HK-2 (cell line): Measurements from ENCODE around the gene PIAS3.
A peak's percentile ranks its signal among the peaks of the same experiment; 100 is the strongest.
"Not testable (repeated sequence)": the region's sequence is repeated elsewhere in the genome, so short reads cannot be mapped to it uniquely, and the experiment has no call there.

Experiments used
- DNase-seq: peaks from one replicate; pipeline ENCODE4 v3.0.0-alpha.2; 2018; ENCODE audit not compliant: unreplicated experiment

The PIAS3 gene

DNA sequence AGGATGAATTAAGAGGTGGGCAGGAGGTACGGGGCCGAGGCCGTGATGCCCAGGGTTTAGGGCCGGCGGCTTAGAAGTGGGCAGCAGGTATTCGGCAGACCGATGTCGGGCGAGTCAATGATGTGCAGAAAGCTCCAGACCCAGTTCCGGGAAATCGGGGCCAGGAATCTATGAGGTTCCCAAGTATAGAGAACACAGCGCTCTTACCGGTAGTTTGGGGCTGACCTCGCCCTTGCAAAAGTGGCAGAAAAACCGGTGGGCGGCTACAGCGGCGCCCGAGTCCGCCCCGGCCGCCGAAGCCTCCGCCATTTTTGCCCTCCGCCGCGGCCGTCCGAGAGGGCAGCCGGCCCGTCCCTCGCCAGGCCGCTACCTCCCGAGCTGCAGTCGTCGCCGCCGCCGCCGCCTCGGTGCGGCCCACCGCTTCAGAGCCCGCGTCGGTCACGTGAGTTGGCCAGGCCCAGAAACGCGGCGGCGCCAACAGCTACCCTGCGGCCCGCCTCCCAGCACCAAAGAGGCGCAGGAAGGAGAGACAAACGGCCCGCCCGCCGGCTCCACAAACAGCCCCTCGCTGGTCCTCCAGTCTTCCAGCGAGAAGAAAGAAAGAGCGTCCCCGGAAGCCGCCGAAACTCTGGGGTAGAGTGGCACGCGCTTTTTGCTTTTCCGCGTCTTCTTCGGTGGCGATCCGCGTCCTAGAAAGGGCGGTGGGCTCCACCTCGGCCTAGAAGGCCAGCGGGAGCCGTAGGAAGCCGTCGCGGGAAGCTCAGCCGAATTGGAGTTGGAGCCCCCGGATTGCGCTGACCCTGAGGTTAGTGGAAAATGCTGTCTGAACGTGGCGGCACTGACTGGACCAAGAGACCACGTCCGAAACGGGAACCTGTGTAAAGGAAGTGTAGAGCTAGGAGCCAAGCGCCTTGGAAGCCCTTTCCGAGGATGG lies 35.0 kb downstream of the PIAS3 start, which contains the start of the genes POLR3C and RNF115:
Gene POLR3C (plus strand): TSS at position 636 of the 934 bp plus-strand sequence. CDS start 1,577 bp downstream, outside the sequence.
Gene RNF115 (minus strand): TSS at position 531 of the 934 bp plus-strand sequence. CDS start 222 bp downstream, at position 309.
- peak; percentile 93 for DNase-seq

DNA sequence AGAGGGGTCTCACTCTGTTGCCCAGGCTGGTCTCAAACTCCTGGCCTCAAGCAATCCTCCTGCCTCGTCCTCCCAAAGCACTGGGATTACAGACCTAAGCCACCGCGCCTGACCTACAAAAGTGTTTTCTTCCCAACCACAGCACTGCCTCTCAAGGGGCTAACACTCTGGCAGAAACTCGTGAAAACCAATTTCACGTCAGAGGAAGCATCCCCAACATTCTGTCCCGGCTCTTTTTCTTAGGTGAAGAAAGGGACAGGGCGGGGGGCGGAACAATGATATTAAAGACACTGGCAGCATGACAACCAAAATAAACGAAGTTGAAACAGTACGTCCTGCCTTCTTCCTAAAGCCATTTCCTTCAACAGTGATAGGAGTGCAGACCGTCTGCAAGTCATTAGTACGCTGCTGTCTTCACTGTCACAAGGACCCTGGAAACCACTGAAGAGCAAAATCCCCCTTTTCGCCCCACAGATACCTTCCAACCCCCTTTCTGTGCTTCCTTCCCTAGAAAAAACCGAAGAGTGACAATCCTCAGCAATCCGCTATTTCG lies 36.0 kb downstream of the PIAS3 start:
- DNase-seq = not testable (repeated sequence)

DNA sequence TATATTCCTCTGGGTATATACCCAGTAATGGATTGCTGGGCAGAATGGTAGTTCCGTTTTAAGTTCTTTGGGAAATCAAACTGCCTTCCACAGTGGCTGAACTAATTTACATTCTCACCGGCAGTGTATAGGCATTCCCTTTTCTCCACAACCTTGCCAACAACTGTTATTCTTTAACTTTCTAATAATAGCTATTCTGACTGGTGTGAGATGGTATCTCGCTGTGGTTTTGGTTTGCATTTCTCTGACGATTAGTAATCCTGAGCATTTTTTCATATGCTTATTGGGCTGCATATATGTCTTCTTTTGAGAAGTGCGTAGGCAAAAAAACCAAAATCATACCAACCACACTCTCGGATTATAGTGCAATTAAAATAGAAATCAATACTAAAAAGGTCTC lies 40.8 kb downstream of the PIAS3 start:
- DNase-seq = not testable (repeated sequence)

DNA sequence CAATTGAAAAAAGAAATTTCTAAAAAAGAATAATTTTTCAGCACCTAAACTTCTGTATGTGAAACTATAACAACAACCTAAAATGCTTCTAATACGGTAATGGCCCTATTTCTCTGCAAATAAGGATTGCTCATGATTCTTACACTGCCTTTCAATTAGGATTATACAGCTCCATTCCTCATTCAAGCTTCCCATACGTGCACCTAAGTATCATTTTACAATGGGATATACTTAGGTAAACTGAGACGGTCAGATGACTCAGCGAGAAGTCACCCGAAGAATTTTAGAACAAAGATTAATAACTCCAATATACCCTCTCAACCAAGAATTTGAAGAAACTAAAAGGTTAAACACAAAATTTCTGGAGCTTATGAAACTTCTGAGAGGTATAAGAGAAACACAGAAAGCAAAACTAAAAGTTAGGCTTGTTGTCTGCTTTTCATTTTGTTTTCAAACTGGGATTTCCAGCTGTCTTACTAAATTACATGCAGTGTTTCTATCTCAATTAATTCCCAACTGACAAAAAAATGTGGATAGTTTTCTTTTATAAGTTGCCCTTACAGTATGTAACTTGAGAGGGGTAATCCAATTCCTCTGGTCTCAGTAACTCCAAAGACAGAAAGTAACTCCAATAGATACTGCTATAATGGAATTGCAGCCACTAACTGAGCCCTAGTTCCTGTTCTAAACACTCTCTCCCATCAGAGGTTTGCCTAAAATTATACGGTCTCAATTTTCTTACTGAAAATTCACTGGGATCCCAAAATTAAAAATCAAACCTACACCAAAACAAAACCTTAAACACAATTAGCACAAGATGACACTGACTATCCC lies 45.7 kb downstream of the PIAS3 start:
- not testable (repeated sequence) for DNase-seq

DNA sequence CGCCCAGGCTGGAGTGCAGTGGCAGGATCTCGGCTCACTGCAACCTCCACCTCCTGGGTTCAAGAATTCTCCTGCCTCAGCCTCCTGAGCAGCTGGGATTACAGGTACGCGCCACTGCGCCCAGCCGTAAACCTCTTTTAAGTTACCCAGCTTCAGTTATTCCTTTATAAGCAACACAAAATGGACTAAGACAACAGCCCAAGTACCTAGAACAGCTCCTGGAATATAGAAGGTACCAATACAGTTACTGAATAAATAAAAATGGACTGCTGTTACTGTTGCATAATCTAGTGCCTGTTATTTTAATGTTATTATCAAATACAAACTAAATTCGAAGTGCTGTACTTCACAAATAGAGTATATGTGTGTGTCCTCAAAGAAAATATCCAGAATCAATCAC lies 52.0 kb downstream of the PIAS3 start:
- no peak for DNase-seq

DNA sequence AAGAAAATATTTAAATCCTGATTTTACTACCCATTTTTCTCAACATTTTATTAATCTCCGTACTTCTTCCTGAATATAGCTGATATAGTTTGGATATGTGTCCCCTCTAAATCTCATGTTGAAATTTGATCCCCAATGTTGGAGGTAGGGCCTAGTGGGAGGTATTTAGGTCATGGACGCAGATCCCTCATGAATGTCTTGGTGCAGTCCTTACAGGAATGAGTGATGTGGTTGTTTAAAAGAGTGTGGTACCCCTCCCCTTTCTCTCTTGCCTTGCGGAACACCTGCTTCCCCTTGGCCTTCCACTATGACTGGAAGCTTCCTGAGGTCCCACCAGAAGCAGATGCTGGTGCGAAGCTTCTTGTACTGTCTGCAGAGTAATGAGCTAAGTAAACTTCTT lies 52.5 kb downstream of the PIAS3 start:
- no peak for DNase-seq

DNA sequence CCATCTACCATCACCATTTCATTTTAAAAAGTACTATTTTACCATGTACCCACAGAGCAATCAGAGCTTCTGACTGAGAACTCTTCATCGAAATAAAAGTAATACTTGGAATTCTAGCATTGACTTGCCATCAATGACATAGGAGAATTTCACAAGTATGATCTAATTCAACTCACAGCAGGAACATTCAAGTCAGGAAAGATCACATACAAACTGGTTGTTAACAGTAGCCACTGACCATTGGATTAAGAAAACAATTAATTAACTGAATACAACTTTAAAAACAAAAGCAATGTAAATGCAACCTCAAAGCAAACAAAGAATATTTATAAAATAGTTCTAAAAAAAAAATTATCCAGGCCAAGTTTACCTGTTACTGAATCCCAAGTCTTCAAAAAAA lies 53.8 kb downstream of the PIAS3 start:
- DNase-seq = no peak

DNA sequence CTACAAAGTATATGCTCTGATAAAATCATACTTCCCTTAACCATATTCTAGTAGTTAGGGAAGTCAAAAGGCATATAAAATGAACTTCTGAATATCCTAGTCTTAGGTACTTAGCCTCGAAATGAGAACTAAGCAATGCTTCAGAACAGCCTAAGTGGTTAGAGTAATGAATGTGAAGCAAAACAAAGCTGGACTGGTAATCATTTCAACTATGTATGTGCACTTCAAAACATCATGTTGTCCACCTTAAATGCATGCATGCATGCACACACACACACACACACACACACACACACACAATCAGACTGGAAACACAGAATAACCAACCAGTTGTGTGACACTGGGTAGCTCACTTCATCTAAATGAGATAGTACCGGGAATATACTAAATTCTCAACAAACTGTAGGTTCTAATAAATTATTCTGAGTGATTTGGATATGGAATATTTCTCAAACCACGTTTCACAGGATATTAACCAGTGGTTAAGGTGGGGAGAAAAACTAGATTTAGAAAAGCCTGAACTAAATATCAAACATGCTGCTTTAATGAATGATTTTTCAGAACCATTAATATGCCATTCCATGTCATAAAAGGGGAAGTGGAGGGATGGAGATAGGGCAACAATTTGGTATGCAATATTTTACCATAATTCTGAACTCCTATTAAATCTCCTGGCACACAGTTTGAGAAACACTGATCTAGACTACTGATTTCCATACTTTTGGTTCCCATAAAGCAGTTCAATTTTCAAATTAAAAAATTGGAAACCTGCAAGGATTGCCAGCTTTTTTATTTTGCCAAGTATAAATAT lies 54.4 kb downstream of the PIAS3 start:
- DNase-seq = no peak

DNA sequence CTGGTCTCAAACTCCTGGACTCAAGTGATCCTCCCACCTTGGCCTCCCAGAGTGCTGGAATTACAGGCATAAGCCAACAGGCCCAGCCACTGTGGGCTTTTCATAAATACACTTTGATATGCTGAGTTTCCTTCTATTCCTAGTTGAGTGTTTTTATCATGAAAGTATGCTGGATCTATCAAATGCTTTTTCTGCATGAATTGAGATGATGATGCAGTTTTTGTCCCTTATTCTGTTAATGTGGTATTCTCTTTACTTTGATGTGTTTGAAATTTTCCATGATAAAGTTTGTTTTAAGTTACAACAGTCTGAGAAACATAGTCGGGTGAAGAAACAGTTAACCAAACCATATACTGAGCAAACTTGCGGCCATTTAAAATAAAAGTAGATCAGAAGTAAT lies 59.1 kb downstream of the PIAS3 start:
- no peak for DNase-seq
